ENCODE results near the gene MMP15.

Gene MMP15

DNA sequence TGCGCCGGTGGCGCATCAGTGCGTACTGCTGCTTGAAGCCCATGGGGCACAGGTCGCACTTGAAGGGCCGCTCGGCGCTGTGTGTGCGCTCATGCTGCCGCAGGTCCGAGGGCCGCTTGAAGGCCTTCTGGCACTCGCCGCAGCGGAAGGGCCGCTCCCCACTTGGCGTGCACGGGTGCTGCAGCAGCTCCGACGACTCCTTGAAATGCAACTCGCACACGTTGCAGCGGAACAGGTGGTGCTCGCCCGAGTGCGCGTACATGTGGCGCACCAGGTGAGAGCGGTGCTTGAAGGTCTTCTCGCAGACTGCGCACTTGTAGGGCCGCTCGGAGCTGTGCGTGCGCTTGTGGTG lies 28.4 kb upstream of the MMP15 start:
- TF ChIP-seq, protein P1, sequence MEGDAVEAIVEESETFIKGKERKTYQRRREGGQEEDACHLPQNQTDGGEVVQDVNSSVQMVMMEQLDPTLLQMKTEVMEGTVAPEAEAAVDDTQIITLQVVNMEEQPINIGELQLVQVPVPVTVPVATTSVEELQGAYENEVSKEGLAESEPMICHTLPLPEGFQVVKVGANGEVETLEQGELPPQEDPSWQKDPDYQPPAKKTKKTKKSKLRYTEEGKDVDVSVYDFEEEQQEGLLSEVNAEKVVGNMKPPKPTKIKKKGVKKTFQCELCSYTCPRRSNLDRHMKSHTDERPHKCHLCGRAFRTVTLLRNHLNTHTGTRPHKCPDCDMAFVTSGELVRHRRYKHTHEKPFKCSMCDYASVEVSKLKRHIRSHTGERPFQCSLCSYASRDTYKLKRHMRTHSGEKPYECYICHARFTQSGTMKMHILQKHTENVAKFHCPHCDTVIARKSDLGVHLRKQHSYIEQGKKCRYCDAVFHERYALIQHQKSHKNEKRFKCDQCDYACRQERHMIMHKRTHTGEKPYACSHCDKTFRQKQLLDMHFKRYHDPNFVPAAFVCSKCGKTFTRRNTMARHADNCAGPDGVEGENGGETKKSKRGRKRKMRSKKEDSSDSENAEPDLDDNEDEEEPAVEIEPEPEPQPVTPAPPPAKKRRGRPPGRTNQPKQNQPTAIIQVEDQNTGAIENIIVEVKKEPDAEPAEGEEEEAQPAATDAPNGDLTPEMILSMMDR (IDR thresholded peaks at IDR 0.05; ENCODE audit: insufficient read depth, missing control alignments), result no peak
- no peak for FAIRE-seq
- DNase-seq (ENCODE audit: insufficient read length, low spot score), result no peak

DNA sequence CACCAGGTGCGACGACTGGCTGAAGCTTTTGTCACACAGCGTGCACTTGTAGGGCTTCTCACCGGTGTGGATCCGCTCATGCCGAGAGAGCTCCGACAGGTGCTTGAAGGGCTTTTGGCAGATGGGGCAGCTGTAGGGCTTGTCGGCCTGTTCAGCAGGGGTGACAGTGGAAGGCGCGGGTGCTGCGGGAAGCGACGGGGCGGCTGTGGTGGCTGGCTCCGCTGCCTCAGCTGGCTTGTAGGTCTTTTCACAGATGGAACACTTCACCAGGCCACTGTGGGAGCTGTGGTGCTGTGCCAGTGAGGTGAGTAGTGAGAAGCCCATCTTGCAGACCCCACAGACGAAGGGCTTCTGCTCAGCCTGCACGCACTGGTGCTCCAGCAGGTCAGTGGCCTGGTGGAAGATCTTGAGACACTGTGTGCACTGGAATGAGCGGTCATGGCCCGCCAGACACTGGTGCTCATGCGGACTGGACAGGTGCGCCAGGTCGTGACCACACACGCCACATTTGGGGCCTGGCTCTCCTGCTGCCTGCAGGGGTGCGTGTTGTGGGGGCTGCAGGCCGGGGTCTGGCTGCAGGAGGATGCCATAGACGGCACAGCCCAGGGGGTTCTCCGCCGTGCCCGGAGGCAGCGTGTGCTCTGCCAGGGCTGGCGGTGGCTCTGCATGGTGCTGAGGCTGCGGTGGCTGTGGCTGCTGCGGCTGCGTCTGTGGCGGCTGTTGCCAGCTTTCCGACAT lies 27.9 kb upstream of the MMP15 start:
- TF ChIP-seq, protein P1 (IDR thresholded peaks at IDR 0.05; ENCODE audit: insufficient read depth, missing control alignments), result no peak
- DNase-seq (ENCODE audit: insufficient read length, low spot score), result no peak
- FAIRE-seq, result no peak

DNA sequence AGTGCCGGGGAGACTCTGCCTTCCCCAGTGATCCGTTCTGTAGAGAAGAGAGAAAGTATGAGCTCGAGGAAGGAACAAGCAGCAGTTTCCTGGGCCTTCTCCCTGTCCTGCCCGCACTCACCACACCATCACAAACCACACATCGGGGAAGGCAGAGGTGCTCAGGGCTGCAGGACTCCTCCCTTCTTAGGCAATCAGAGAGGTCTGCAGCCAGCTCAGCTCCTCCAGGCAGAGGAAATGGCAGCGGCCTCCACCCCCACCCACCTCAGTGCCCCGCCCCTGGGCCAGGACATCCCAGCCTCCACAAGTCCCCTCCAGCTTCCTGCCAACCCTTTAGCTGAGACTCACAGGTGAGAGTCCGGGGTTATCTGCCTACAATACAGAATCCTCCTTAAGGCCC lies 27.1 kb upstream of the MMP15 start:
- DNase-seq (ENCODE audit: insufficient read length, low spot score) (no peak), FAIRE-seq (no peak)
- TF ChIP-seq, protein P1 (IDR thresholded peaks at IDR 0.05; ENCODE audit: insufficient read depth, missing control alignments), result no peak

DNA sequence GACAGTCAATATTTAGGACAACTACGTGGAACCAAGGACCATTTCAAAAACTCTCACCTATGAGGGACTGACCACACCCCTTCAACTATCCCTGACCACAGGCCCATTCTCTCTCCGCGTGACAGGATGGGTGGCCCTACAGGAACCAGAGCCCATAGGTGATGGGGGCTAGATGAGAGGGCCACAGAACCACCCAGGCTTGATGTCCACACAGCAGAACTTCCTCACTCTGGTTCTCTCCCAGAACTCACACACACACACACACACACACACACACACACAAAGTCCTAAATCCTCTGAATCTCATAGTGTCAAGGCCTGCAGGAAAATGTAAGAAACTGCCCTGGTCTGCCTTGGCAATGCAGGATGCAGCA lies 26.6 kb upstream of the MMP15 start:
- TF ChIP-seq, protein P1 (IDR thresholded peaks at IDR 0.05; ENCODE audit: insufficient read depth, missing control alignments), result no peak
- no peak for FAIRE-seq
- DNase-seq (ENCODE audit: insufficient read length, low spot score), result no peak

DNA sequence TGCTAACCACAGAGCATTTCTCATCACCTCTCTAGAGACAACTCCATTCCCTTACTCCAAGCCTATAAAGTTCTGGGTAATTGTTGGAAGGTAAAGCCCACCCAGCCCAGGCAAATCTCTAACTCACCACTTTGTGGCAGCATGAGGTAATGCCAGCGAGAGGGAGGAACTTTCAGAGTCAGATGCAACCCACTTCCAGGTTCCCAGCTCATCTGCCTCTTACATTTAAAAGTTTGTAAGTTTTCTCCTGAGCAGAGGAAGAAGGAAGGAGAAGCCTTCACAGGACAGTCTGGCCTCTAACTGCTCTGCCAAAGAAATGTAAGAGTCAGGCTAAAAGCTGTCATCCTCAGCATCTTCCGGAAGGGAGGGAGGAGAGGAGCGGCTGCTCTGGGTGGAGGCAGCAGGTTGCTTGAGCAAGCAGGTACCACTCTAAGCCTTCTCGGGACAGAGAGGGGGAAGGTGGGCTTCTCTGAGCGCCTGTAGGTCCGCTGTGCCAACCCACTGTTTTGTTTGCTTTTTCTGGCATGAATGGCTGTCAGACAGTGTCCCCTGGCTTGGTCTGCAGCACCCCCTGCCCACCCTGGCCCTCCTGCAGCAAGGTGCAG lies 26.1 kb upstream of the MMP15 start:
- TF ChIP-seq, protein P1 (IDR thresholded peaks at IDR 0.05; ENCODE audit: insufficient read depth, missing control alignments), result no peak
- DNase-seq (ENCODE audit: insufficient read length, low spot score) (no peak), FAIRE-seq (no peak)

DNA sequence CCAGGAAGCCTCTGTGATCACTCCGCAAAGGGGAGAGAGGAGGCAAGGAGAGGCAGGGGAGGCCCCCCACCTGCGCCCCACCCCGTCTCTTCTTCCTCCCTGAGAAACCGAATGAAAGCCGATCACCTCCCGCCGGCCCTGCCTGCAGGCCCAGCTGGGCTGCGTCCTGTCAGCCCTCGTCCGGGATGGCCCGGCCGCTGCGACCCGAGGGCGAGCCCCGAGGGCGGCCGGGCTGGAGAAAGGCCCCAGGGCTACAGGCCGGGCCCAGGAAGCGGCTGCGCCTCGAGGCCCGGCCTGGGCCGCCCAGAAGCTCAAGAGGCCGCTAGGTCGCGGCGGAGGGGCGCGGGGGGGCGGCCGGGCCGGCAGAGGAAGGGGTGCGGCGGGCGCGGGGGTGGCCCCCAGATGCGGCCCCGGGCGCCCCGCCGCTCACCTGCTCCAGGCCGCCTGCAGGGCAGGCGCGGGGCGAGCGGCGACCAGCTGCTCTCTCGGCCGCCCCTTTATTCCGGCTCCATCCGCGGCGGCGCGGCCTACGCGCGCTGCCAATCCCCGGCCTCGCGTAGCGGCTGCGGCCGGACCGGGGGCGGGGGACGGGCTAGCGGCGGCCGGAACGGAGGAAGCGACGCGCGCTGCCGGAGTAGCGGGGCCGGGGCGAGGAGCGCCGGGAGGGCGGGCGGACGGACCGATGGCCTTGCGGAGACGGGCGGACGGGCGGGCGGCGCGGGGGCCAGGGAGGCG lies 25.4 kb upstream of the MMP15 start, which contains the start of gene ZNF319:
ZNF319 (minus strand) TSS at position 702 of the 735 bp plus-strand sequence. CDS start 2,407 bp downstream, outside the sequence.
- TF ChIP-seq, protein P1 (IDR thresholded peaks at IDR 0.05; ENCODE audit: insufficient read depth, missing control alignments), result no peak
- DNase-seq (ENCODE audit: insufficient read length, low spot score), result no peak
- no peak for FAIRE-seq
